K562 (cell line): Measurements from ENCODE around the gene EML2. TPM values are rescaled to one million over a fixed set of nuclear protein-coding genes. Genes with fewer than 3 reads are reported as not detected.

Source experiments
- ARID4B ChIP-seq: sonication (generic); formaldehyde crosslinking; IDR thresholded peaks from 2 replicates; pipeline ENCODE4 v1.8.0; 2022; ENCODE audit warnings: mild to moderate bottlenecking, missing genetic modification reagents
- BDP1 ChIP-seq: IDR thresholded peaks from 3 replicates; pipeline ENCODE4 v1.6.1; 2011; ENCODE audit not compliant: insufficient read length, insufficient read depth
- CEBPG ChIP-seq, 3 experiments: fragments of 200-800 bp in 1 of 3; sonication (Bioruptor generic) in 1 of 3; sonication (generic) in 1 of 3; formaldehyde crosslinking in 1 of 3; IDR thresholded peaks in 2 of 3; conservative IDR thresholded peaks in 1 of 3; 2 replicates each; pipeline versions ENCODE4 v1.6.1 to v1.8.0; 2016 to 2022; ENCODE audit warnings: missing compliant biosample characterization in 2 of 3, missing genetic modification characterization in 2 of 3, mild to moderate bottlenecking in 1 of 3, missing genetic modification reagents in 1 of 3
- CGGBP1 ChIP-seq: fragments of 250-450 bp; sonication (Bioruptor Pico); IDR thresholded peaks from 2 replicates; pipeline ENCODE4 v1.9.0; 2021; ENCODE audit warnings: mild to moderate bottlenecking
- DDX20 ChIP-seq: fragments of 450-650 bp; IDR thresholded peaks from 2 replicates; pipeline ENCODE4 v1.6.1; 2016; ENCODE audit warnings: missing genetic modification characterization, low read depth, mild to moderate bottlenecking, missing compliant biosample characterization, moderate library complexity
- FOXP1 ChIP-seq: sonication (generic); formaldehyde crosslinking; IDR thresholded peaks from 2 replicates; pipeline ENCODE4 v1.8.0; 2022; ENCODE audit warnings: mild to moderate bottlenecking, missing genetic modification reagents
- HES1 ChIP-seq: fragments of 450-650 bp; IDR thresholded peaks from 2 replicates; pipeline ENCODE4 v1.6.1; 2016; ENCODE audit warnings: low read depth, mild to moderate bottlenecking, moderate library complexity
- RBM17 ChIP-seq: fragments of 200-400 bp; formaldehyde crosslinking; IDR thresholded peaks from 2 replicates; pipeline ENCODE4 v1.6.1; 2017; ENCODE audit warnings: low read depth, mild to moderate bottlenecking, low read length, borderline replicate concordance
- ZBTB17 ChIP-seq: fragments of 450-650 bp; formaldehyde crosslinking; IDR thresholded peaks from 2 replicates; pipeline ENCODE4 v1.4.0; 2020; ENCODE audit warnings: mild to moderate bottlenecking
- ZFPM2 ChIP-seq: fragments of 250-450 bp; sonication (Bioruptor Pico); IDR thresholded peaks from 2 replicates; pipeline ENCODE4 v1.5.1; 2022; ENCODE audit warnings: mild to moderate bottlenecking
- ZNF436 ChIP-seq: fragments of 250-450, 450-650 bp; sonication (Bioruptor Pico); formaldehyde crosslinking; IDR thresholded peaks from 2 replicates; pipeline ENCODE4 v1.7.0; 2020; ENCODE audit warnings: mild to moderate bottlenecking
- polyA plus RNA-seq, 8 experiments: library from polyadenylated mRNA; depleted of rRNA in 4 of 8; stranded (reverse) in 5 of 8; unstranded in 3 of 8; fragments of >200 nt; fragmentation: Nextera tagmentation in 2 of 8; fragmentation: Illumina TruSeq in 1 of 8; extraction: Ambion mirVana in 2 of 8; extraction: Trizol in 1 of 8; gene quantifications; 2 replicates each; pipeline versions ENCODE4 v1.2.1 to v1.2.3, GENCODE V29; 2011 to 2014; ENCODE audit warnings: inconsistent platforms in 1 of 8, missing spikeins in 1 of 8
- total RNA-seq, 7 experiments: library from RNA; depleted of rRNA in 6 of 7; stranded (reverse); fragments of >200 nt in 6 of 7; fragmentation: Illumina TruSeq in 2 of 7; extraction: Trizol in 2 of 7; gene quantifications; 2 replicates each; pipeline versions ENCODE4 v1.2.1 to v1.2.3, GENCODE V29; 2011 to 2021; ENCODE audit warnings: low replicate concordance in 1 of 7
- TF ChIP-seq, protein P1 (sequence below): sonication (generic); formaldehyde crosslinking; IDR thresholded peaks from 2 replicates; pipeline ENCODE4 v1.8.0; 2022; ENCODE audit warnings: mild to moderate bottlenecking, missing genetic modification reagents
- TF ChIP-seq, protein P2 (sequence below), 2 experiments: fragments of 450-650 bp; IDR thresholded peaks; 2 replicates each; pipeline ENCODE4 v1.6.1; 2016
- TF ChIP-seq, protein P3 (sequence below): fragments of 450-650 bp; formaldehyde crosslinking; IDR thresholded peaks from 2 replicates; pipeline ENCODE4 v1.4.0; 2022; ENCODE audit warnings: mild to moderate bottlenecking, moderate library complexity

The EML2 gene
- total and polyA plus RNA-seq, 9 of the 15 experiments (the other 6 are each of a cell fraction or from before 2014, with no cell fraction given): 2.6 to 69.6 (median 24.8) TPM

DNA sequence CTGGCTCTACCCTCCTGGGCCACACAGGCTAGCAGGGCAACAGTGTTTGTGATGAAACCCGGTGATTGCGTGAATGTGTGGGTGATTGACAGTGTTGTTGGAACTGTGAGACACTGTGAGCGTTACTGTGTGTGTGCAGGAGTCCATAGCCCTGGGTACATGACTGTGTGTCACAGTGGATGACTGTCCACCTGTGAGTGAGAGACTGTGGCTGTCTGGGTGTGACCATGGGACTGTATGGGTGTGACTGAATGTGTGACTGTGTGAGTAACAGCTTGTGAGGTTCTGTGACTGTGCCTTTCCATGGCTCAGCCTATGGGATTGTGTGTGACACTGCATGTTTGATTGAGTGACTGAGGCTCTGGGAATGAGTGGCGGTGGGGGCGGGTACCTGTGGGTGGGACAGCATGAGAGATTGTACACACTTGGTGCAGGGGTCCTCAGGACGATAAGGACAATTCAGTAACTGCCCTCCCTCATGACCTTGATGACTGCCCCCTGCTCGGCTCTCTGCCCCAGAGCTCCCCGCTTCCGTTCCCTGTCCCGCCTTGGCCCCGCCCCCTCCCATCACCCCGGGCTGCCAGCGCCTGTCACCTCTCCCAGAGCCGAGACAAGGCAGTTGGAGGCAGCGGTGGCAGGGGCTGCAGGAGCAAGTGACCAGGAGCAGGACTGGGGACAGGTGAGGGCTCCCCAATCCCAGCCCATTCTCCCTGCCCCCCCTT lies 28.6 kb upstream of the EML2 start, which contains the start of gene GIPR (continued):
- TF ChIP-seq ARID4B (no peak), ZFPM2 (CRISPR knock-in tag) (no peak), RBM17 (no peak), CEBPG (CRISPR knock-in tag; IDR thresholded peaks at IDR 0.05) (no peak; the same call in 1 of the 2 replicates), CEBPG (tag; conservative IDR thresholded peaks at IDR 0.05 in 1 of 2, IDR thresholded peaks at IDR 0.05 in 1 of 2) (no peak; a peak in 1 of 4 replicates), CGGBP1 (CRISPR knock-in tag) (no peak), ZBTB17 (CRISPR knock-in tag) (no peak), DDX20 (tag) (no peak), FOXP1 (CRISPR knock-in tag) (no peak), ZNF436 (CRISPR knock-in tag) (no peak), HES1 (no peak), BDP1 (no peak)
- TF ChIP-seq, protein P1, sequence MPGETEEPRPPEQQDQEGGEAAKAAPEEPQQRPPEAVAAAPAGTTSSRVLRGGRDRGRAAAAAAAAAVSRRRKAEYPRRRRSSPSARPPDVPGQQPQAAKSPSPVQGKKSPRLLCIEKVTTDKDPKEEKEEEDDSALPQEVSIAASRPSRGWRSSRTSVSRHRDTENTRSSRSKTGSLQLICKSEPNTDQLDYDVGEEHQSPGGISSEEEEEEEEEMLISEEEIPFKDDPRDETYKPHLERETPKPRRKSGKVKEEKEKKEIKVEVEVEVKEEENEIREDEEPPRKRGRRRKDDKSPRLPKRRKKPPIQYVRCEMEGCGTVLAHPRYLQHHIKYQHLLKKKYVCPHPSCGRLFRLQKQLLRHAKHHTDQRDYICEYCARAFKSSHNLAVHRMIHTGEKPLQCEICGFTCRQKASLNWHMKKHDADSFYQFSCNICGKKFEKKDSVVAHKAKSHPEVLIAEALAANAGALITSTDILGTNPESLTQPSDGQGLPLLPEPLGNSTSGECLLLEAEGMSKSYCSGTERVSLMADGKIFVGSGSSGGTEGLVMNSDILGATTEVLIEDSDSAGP: no peak
- TF ChIP-seq, protein P2, sequence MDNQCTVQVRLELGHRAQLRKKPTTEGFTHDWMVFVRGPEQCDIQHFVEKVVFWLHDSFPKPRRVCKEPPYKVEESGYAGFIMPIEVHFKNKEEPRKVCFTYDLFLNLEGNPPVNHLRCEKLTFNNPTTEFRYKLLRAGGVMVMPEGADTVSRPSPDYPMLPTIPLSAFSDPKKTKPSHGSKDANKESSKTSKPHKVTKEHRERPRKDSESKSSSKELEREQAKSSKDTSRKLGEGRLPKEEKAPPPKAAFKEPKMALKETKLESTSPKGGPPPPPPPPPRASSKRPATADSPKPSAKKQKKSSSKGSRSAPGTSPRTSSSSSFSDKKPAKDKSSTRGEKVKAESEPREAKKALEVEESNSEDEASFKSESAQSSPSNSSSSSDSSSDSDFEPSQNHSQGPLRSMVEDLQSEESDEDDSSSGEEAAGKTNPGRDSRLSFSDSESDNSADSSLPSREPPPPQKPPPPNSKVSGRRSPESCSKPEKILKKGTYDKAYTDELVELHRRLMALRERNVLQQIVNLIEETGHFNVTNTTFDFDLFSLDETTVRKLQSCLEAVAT (IDR thresholded peaks at IDR 0.05): no peak
- TF ChIP-seq, protein P3, sequence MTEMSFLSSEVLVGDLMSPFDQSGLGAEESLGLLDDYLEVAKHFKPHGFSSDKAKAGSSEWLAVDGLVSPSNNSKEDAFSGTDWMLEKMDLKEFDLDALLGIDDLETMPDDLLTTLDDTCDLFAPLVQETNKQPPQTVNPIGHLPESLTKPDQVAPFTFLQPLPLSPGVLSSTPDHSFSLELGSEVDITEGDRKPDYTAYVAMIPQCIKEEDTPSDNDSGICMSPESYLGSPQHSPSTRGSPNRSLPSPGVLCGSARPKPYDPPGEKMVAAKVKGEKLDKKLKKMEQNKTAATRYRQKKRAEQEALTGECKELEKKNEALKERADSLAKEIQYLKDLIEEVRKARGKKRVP (CRISPR knock-in tag): no peak
